HG03432 (cell line): ENCODE data around the gene ARMC3.
A peak's percentile ranks its signal among the peaks of the same experiment; 100 is the strongest.
"Not testable (repeated sequence)": the region's sequence is repeated elsewhere in the genome, so short reads cannot be mapped to it uniquely, and the experiment has no call there.

Source experiments
- ATAC-seq: cut with Tn5 transposase; IDR thresholded peaks from one replicate; pipeline ENCODE4 v1.9.1; 2021; ENCODE audit warnings: mild to moderate bottlenecking, moderate library complexity; ENCODE audit not compliant: unreplicated experiment

The ARMC3 gene, protein sequence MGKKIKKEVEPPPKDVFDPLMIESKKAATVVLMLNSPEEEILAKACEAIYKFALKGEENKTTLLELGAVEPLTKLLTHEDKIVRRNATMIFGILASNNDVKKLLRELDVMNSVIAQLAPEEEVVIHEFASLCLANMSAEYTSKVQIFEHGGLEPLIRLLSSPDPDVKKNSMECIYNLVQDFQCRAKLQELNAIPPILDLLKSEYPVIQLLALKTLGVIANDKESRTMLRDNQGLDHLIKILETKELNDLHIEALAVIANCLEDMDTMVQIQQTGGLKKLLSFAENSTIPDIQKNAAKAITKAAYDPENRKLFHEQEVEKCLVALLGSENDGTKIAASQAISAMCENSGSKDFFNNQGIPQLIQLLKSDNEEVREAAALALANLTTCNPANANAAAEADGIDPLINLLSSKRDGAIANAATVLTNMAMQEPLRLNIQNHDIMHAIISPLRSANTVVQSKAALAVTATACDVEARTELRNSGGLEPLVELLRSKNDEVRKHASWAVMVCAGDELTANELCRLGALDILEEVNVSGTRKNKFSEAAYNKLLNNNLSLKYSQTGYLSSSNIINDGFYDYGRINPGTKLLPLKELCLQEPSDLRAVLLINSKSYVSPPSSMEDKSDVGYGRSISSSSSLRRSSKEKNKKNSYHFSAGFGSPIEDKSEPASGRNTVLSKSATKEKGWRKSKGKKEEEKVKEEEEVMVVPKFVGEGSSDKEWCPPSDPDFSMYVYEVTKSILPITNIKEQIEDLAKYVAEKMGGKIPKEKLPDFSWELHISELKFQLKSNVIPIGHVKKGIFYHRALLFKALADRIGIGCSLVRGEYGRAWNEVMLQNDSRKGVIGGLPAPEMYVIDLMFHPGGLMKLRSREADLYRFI

GRCh38 chr10:22927661-22928403, at the start of gene ARMC3:
Gene ARMC3, plus strand, starts transcription at chr10:22928053. Its CDS starts 3,944 bp downstream, at chr10:22931997.
- peak; percentile 94 for ATAC-seq

DNA sequence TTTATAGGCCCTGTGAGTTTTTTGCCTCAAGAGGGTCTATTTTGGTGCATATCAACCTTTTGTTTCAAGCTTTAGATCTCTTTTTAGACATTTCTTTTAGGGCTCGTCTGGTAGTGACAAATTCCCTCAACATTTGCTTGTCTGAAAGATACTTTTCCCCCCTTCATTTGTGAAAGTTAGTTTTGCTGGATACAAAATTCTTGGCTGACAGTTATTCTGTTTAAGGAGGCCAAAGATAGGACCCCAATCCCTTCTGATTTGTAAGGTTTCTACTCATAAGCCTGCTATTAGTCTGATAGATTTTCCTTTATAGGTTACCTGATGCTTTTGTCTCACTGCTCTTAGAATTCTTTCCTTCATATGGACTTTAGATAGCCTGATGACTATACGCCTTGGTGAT, 36.1 kb upstream of the ARMC3 start:
- ATAC-seq: no peak

GRCh38 chr10:22893781-22894180, 34.1 kb upstream of the ARMC3 start:
- no peak for ATAC-seq

DNA sequence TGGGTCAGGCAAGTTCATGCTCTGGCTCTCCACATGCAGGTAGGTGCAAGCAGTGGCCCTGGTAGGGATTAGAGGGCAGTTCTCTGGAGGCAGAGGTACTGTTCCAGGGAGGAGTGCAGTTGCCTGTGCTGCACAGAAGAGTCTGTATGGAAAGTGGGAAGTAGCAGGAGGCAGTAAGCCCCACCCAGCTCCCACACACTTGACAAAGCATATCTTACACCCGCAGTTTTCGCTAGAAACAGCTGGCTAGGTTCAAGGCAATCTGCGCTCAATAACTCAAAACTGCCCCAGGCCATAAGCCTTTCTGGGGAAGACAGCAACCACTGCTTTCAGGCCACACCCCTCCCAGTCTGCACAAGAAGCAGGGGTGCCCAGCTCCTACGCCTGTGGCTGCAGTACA, 33.1 kb upstream of the ARMC3 start:
- no peak for ATAC-seq

DNA sequence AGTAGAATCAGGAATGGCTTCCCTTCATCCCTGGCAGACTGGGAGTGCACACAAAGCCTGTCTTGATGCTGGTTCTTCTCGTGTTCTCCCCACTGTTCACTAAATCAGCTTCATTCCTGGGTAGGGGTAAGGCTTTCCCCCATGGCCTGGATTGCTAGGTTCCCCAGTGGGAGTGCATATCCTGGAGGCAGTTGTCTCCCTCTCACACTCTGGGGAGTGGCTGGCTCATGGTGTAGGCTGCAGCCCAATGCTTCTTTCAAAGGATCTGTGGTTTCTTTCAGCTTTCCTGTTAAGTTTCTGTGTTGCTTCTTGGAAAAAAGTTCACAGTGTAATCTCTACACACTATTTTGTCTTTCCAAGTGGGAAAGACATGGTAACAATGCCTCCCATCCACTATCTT, 32.6 kb upstream of the ARMC3 start:
- ATAC-seq: no peak

GRCh38 chr10:22897371-22897770, 30.5 kb upstream of the ARMC3 start:
- ATAC-seq: no peak

DNA sequence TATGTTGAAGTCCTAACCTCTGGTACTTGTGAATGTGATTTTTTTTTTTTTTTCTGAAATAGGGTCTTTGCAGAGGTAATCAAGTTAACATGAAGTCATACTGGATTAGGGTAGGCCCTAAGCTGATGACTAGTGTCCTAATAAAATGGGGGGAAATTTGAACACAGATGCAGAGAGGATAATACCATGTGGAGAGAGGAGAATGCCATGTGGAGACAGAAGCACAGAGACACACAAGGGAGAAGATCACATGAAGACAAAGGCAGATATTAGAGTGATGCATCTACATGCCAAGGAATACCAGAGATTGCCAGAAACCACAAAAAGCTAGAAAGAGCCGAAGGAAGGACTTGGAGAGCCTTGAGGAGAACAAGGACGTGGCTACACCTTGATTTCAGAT, 28.5 kb upstream of the ARMC3 start:
- ATAC-seq: no peak

GRCh38 chr10:22899775-22900174, 28.1 kb upstream of the ARMC3 start:
- no peak for ATAC-seq

GRCh38 chr10:22900841-22901601, 26.8 kb upstream of the ARMC3 start:
- ATAC-seq: no peak

DNA sequence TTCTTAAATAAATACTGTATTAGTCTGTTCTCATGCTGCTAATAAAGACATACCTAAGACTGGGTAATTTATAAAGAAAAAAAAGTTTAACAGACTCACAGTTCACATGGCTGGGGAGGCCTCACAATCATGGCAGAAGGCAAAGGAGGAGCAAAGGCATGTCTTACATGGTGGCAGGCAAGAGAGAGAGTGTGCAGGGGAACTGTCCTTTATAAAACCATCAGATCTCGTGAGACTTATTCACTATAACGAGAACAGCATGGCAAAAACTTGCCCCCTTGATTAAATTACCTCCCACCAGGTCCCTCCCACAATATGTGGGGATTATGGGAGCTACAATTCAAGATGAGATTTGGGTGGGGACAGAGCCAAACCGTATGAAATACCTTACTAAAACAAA, 25.7 kb upstream of the ARMC3 start:
- ATAC-seq: not testable (repeated sequence)

DNA sequence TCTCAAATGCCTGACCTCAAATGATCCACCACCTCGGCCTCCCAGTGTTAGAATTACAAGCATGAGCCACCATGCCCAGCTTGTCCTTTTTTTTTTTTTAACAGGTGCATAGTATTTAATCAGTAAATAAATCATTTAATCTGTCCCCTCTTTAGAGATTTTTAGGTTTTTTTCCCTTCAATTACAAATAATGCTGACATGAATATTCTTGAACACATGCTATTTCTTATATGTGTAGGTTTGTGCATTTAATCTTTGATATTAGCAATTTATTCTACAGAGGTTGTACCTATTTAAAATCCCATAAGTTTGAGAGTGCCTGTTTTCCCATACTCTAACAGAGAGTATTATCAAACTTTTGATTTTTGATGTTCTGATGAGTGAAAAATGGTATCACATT, 24.2 kb upstream of the ARMC3 start:
- no peak for ATAC-seq

DNA sequence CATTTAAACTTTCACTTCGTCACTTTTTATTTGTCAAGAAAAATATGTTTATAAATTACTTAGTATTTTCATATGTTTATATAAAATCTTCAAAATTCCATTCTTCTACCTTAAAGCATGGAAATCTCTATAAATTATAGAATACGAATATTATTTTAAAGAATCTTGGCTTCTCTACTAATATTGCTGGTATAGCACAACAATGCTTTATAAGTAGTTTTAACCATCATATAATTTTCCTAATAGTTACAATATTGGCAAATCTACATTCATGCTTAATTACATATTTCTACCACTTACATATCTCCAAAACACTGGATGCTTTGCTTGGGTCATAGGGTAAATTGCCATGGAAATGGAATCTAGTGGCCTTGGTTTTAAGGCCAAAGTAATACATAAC, 21.1 kb upstream of the ARMC3 start:
- ATAC-seq: no peak

DNA sequence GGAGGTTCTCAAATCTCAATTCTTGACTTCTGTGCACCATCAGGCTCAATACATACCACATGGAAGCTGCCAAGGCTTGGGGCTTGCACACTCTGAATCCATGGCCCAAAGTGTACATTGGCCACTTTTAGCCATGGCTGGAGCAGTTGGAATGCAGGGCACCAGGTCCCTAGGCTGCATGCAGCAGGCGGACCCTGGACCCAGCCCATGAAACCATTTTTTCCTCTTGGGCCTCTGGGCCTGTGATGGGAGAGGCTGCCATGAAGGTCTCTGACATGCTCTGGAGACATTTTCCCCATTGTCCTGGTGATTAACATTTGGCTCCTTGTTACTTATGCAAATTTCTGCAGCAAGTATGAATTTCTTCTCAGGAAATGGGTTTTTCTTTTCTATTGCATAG, 19.0 kb upstream of the ARMC3 start:
- ATAC-seq: no peak

DNA sequence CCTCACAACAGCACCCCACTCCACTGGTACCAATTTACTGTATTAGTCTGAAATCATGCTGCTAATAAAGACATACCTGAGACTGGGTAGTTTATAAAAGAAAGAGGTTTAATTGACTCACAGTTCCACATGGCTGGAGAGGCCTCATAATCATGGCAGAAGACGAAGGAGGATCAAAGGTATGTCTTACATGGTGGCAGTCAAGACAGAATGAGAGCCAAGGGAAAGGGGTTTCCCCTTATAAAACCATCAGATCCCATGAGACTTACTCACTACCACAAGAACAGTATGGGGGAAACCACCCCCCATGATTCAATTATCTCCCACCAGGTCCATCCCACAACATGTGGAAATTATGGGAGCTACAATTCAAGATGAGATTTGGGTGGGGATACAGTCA, 18.2 kb upstream of the ARMC3 start:
- ATAC-seq: not testable (repeated sequence)

DNA sequence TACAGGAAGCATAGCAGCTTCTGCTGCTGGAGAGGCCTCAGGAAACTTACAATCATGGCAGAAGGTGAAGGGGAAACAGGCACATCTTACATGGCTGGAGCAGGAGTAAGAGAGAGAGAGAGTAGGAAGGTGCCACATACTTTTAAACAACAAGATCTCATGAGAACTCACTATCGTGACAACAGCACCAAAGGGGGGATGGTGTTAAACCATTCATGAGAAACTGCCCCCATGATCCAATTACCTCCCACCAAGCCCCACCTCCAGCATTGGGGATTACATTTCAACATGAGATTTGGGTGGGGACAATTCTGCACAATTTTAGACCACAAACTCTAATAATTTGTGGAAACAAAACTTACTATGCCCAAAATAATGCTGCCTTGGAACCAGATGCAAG, 16.8 kb upstream of the ARMC3 start:
- no peak for ATAC-seq

DNA sequence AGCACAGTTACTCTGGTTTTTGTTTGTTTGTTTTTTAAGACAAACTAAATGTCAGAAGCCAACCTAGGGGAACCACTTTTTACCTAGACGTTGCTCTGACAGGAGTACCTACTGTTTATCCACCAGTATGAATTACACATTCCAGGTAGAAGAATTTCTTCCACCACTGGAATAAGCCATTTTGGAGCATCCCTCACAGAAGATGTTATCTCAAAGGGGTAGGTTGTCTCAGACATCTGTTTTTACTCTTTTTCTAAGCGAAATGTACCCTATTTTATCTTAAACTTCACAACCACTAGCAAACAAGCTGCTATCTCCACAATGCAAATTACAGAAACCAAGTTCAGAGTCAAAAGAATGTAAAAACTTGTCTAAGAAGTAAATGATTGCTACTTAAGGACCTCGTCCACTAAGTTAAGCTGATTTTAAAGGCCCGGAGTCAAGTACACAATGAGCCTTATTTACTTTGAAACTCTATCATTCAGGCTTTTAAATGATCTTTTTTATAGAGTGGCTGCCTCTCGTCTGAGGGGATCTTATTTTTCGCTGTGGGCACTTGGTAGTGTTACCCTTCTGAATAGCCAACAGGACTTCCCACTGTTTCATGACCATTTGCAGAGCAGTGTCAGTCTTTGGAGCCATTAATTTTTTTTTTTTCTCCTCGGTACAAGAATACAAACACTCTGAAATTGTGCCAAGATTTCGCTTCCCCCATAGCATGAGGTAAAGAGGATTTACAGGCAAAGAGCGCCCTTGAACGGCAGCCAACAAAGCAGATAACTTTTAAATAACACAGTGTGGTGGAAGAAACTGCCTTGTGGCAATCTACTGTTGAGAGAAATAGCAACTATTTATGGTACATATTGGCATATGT, 15.7 kb upstream of the ARMC3 start:
- ATAC-seq: no peak

DNA sequence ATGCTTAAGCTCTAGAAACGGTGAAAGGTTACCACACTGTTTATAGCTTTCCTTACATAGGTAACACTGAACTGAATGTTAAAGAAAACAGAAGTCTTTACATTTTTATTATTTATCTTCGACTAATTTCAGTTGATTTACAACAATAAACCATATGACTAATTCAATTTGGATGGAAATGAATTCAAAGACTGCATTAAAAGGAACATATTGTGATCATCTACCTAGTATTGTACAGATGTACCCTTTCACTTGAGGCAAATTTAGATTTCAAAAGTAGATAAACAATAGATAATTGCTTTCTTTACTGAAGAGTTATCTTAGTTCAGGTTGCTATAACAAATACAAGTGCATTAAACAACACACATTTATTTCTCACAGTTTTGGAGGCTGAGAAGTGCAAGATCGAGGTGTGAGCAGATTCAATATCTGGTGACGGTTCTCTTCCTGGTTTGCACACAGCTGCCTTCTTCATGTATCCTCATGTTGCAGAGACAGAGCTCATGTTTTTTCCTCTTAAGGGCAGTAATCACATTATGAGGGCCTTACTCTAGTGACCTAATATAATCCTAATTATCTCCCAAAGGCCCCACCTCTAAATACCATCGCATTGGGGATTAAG, 15.0 kb upstream of the ARMC3 start:
- ATAC-seq: no peak

GRCh38 chr10:22913474-22914092, 14.3 kb upstream of the ARMC3 start:
- no peak for ATAC-seq

DNA sequence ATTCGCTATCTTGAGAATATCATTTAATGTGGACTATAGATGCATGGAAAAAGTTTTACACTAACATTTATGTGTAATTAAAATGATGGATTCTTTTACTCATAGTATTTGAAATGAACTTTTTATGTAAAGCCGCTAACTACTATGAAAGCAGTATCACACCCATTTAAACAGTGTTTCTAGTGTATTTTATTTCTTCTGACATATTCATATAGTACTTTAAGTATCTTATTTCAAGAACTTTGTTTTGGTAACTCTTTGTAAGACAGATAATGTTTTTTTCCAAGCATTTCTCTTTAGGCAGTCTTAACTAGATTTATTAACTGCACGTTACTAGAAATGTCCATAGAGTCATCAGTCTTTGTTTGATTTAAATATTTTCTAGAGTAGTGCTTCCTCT, 12.5 kb upstream of the ARMC3 start:
- no peak for ATAC-seq
